ENCODE measurements around the gene GOLGA3.
"Not testable (repeated sequence)": the region's sequence is repeated elsewhere in the genome, so short reads cannot be mapped to it uniquely, and the experiment has no call there.

Gene GOLGA3

GRCh38 chr12:132847363-132848356, 19.0 kb upstream of the GOLGA3 start:
- no peak for DNase-seq (ENCODE audit: low read depth in 2 of 2, low spot score in 1 of 2)

- not testable (repeated sequence) for DNase-seq (ENCODE audit: low read depth in 2 of 2, low spot score in 1 of 2)
Observed at GRCh38 chr12:132844681-132845080, 16.0 kb upstream of the GOLGA3 start.

DNA sequence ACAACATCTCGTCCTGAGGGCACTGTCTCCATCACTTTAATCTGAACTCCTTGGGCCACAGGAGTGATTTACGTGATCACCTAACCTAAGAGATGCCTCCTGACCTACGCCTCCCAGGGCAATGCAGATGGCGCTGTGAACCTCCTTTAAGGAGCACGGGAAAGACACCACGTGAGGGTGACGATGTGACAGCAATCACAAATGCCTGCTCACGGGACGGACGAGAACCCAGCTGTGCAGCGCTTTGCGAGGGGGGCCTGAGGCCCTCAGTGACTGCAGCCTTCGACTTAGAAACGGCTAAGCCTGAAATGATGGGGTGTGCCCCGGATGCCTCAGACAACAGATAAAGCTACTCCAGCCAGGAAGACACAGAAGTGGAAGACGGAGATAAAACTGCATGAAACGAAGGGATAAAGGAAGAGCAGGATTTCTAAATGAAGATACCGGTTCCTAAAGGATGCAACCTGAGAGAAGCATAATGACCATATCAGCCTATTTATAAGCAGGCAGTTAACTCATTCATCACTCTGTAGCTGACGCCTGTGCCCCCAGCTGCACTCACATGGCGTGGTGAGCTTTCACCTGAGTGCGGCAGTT, 13.9 kb upstream of the GOLGA3 start:
- DNase-seq (ENCODE audit: low read depth in 2 of 2, low spot score in 1 of 2) = no peak

- DNase-seq (ENCODE audit: low read depth in 2 of 2, low spot score in 1 of 2) = no peak
Observed at GRCh38 chr12:132841151-132841550, 12.5 kb upstream of the GOLGA3 start.

DNA sequence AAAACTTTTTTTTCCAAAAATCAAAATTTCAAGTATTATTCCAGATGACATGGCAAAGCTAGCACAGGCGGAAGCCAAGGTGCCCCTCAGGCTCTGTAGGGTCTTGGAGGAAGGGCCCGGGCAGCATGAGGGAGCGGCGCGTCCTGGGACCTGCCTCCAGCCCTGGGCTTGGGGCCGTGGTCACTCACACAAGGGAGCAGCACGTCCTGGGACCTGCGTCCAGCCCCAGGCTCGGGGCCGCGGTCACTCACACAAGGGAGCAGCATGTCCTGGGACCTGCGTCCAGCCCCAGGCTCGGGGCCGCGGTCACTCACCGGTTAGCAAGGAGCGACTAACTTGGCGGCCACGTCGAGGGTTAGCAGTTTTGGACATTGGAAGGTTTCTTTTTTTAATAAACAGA, 11.9 kb upstream of the GOLGA3 start:
- no peak for DNase-seq (ENCODE audit: low read depth in 2 of 2, low spot score in 1 of 2)

- DNase-seq (ENCODE audit: low read depth in 2 of 2, low spot score in 1 of 2) = no peak
Observed at GRCh38 chr12:132839558-132840235, 11.0 kb upstream of the GOLGA3 start.

DNA sequence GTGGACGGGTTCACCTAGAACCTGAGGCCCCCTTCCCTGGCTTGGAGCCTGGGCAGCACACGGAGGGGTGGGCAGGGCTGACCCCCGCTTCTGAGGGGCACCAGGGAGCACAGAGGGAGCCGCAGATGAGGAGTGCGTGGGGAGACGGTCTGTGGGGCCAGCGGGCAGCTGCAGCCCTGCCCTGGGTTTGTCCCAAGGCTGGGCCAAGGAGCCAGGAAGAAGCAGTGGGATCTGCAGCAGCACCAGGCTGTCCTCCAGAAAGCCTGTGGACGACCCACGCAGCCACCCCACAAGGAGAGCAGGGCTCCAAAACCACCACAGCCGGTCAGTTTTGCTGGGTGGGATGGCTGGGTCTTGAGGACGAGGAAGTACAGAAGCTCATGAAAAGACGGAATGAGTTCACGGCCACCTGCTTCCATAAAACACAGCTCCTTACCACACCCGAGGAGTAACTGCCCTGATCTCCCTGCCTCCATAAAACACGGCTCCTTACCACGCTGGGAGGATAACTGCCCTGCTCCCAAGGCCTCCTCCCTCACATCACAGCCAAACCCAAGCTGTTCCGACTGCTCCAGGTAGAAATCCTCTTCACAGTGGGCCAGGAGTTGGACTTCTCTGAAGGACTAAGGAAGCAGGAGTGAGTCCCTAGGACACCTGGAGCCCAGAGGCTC, 9.9 kb upstream of the GOLGA3 start:
- no peak for DNase-seq (ENCODE audit: low read depth in 2 of 2, low spot score in 1 of 2)

GRCh38 chr12:132837693-132838409, 9.2 kb upstream of the GOLGA3 start:
- no peak for DNase-seq (ENCODE audit: low read depth in 2 of 2, low spot score in 1 of 2)

GRCh38 chr12:132836795-132837331, 8.2 kb upstream of the GOLGA3 start:
- no peak for DNase-seq (ENCODE audit: low read depth in 2 of 2, low spot score in 1 of 2)

DNA sequence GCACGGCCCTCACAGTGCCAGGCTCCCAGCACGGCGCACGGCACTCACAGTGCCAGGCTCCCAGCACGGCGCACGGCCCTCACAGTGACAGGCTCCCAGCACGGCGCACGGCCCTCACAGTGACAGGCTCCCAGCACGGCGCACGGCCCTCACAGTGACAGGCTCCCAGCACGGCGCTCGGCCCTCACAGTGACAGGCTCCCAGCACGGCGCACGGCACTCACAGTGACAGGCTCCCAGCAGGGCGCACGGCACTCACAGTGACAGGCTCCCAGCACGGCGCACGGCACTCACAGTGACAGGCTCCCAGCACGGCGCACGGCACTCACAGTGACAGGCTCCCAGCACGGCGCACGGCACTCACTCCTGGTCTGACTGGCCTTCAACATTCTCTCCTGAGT, 7.6 kb upstream of the GOLGA3 start:
- not testable (repeated sequence) for DNase-seq (ENCODE audit: low read depth in 2 of 2, low spot score in 1 of 2)

- no peak for DNase-seq (ENCODE audit: low read depth in 2 of 2, low spot score in 1 of 2)
Observed at GRCh38 chr12:132835076-132836025, 6.7 kb upstream of the GOLGA3 start.

GRCh38 chr12:132834181-132834711, 5.6 kb upstream of the GOLGA3 start:
- no peak for DNase-seq (ENCODE audit: low read depth in 2 of 2, low spot score in 1 of 2)

GRCh38 chr12:132833341-132833740, 4.7 kb upstream of the GOLGA3 start:
- no peak for DNase-seq (ENCODE audit: low read depth in 2 of 2, low spot score in 1 of 2)

DNA sequence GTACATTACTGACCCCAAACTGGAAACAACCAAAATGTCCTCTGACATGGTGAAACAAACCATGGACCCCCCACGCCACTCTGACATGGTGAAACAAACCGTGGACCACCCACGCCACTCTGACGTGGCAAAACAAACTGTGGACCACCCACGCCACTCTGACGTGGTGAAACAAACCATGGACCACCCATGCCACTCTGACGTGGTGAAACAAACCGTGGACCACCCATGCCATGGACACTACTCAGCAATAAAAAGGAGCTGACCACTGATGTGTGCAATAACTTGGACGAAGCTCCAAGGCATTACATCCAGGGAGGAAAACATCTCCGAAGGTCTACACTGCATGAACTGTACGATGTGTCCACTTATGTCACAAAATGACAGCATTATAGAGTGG, 3.1 kb upstream of the GOLGA3 start:
- DNase-seq (ENCODE audit: low read depth in 2 of 2, low spot score in 1 of 2) = no peak

- no peak for DNase-seq (ENCODE audit: low read depth in 2 of 2, low spot score in 1 of 2)
Observed at GRCh38 chr12:132827763-132828703, 636 bp downstream of the GOLGA3 start.

- DNase-seq (ENCODE audit: low read depth in 2 of 2, low spot score in 1 of 2) = no peak
Observed at GRCh38 chr12:132825861-132826260, 2.8 kb downstream of the GOLGA3 start.

DNA sequence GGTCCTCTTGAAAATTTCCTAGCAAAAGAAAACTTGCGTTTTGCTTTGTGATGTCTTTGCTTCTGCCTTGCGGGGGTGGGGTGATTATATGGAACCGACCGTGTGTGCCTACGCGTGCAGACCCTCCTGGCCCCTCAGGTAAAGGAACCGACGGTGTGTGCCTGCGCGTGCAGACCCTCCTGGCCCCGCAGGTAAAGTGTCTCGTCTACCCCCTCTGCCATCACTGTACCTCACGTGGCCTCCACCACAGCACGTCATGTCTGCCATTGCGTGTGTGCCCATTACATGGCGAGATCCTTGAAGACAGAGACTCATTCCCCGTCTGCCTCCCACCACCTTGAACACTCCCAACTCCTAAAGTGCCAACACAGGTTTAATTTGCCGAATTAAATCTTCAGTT, 3.6 kb downstream of the GOLGA3 start:
- no peak for DNase-seq (ENCODE audit: low read depth in 2 of 2, low spot score in 1 of 2)

GRCh38 chr12:132824053-132824452, 4.6 kb downstream of the GOLGA3 start:
- DNase-seq (ENCODE audit: low read depth in 2 of 2, low spot score in 1 of 2) = no peak
